Measurements from ENCODE around the gene EHD4. TPM values are rescaled to one million over a fixed set of nuclear protein-coding genes. Genes with fewer than 3 reads are reported as not detected.

EHD4 gene
- total RNA-seq, 1 donor from 2014 or later = 20.9 TPM

GRCh38 chr15:41980654-41981323, 8.4 kb upstream of the EHD4 start:
- no peaks in the 10 kb centered on the region for H3K36me3 Mint-ChIP-seq (ENCODE audit: unreplicated experiment)
- no peak overlapping the region for H3K27ac Mint-ChIP-seq (ENCODE audit: unreplicated experiment)
- H3K9me3 Mint-ChIP-seq (ENCODE audit: unreplicated experiment) = no peaks in the 10 kb centered on the region
- peaks cover 15% of the 10 kb centered on the region for H3K27me3 Mint-ChIP-seq (ENCODE audit: unreplicated experiment)
- peaks cover 7% of the 10 kb centered on the region for H3K4me1 Mint-ChIP-seq (ENCODE audit: unreplicated experiment)
- no peak overlapping the region for H3K4me3 Mint-ChIP-seq (ENCODE audit: unreplicated experiment)
- no peak for DNase-seq (ENCODE audit: extremely low spot score, unreplicated experiment)
- no peak for TF ChIP-seq CTCF (IDR thresholded peaks at IDR 0.05)

- DNase-seq (ENCODE audit: extremely low spot score, unreplicated experiment) = no peak
Measured at GRCh38 chr15:41979493-41980266, 7.3 kb upstream of the EHD4 start.

GRCh38 chr15:41978534-41978933, 6.2 kb upstream of the EHD4 start:
- no peak overlapping the region for H3K27ac Mint-ChIP-seq (ENCODE audit: unreplicated experiment)
- DNase-seq (ENCODE audit: extremely low spot score, unreplicated experiment) = no peak
- no peak for TF ChIP-seq CTCF (IDR thresholded peaks at IDR 0.05)
- no peaks in the 10 kb centered on the region for H3K9me3 Mint-ChIP-seq (ENCODE audit: unreplicated experiment)
- no peak overlapping the region for H3K4me3 Mint-ChIP-seq (ENCODE audit: unreplicated experiment)
- H3K4me1 Mint-ChIP-seq (ENCODE audit: unreplicated experiment) = no peaks in the 10 kb centered on the region
- no peaks in the 10 kb centered on the region for H3K36me3 Mint-ChIP-seq (ENCODE audit: unreplicated experiment)
- peaks cover 28% of the 10 kb centered on the region for H3K27me3 Mint-ChIP-seq (ENCODE audit: unreplicated experiment)

More at GRCh38 chr15:41979493-41980266, 7.3 kb upstream of the EHD4 start:
- no peaks in the 10 kb centered on the region for H3K36me3 Mint-ChIP-seq (ENCODE audit: unreplicated experiment)
- no peak overlapping the region for H3K4me3 Mint-ChIP-seq (ENCODE audit: unreplicated experiment)
- no peak overlapping the region for H3K27ac Mint-ChIP-seq (ENCODE audit: unreplicated experiment)
- H3K9me3 Mint-ChIP-seq (ENCODE audit: unreplicated experiment) = no peaks in the 10 kb centered on the region
- H3K27me3 Mint-ChIP-seq (ENCODE audit: unreplicated experiment) = peaks cover 20% of the 10 kb centered on the region
- TF ChIP-seq CTCF (IDR thresholded peaks at IDR 0.05) = no peak
- H3K4me1 Mint-ChIP-seq (ENCODE audit: unreplicated experiment) = no peaks in the 10 kb centered on the region

- H3K9me3 Mint-ChIP-seq (ENCODE audit: unreplicated experiment) = no peaks in the 10 kb centered on the region
Measured at GRCh38 chr15:41977757-41978383, 5.5 kb upstream of the EHD4 start.

More at GRCh38 chr15:41977757-41978383, 5.5 kb upstream of the EHD4 start:
- DNase-seq (ENCODE audit: extremely low spot score, unreplicated experiment) = no peak
- no peak for TF ChIP-seq CTCF (IDR thresholded peaks at IDR 0.05)
- Mint-ChIP-seq H3K4me3 (ENCODE audit: unreplicated experiment) (no peak overlapping the region), H3K27ac (ENCODE audit: unreplicated experiment) (no peak overlapping the region), H3K36me3 (ENCODE audit: unreplicated experiment) (no peaks in the 10 kb centered on the region), H3K27me3 (ENCODE audit: unreplicated experiment) (peaks cover 28% of the 10 kb centered on the region), H3K4me1 (ENCODE audit: unreplicated experiment) (peaks cover 4% of the 10 kb centered on the region)

Data from osteocyte (in vitro differentiated cells).